SH-SY5Y (cell line): ENCODE data around the gene CNOT2.

Experiments
- GATA2 ChIP-seq: IDR thresholded peaks from 2 replicates; pipeline ENCODE4 v1.6.1; 2011; ENCODE audit warnings: mild to moderate bottlenecking, low read depth, low read length
- GATA3 ChIP-seq: IDR thresholded peaks from 2 replicates; pipeline ENCODE4 v1.6.1; 2011; ENCODE audit warnings: low read depth, mild to moderate bottlenecking, low read length, moderate library complexity

Gene CNOT2

GRCh38 chr12:70317781-70318180, 74.5 kb downstream of the CNOT2 start:
- no peak for TF ChIP-seq GATA3
- no peak for TF ChIP-seq GATA2

GRCh38 chr12:70319605-70320004, 76.4 kb downstream of the CNOT2 start:
- TF ChIP-seq GATA2 (no peak), GATA3 (no peak)

- TF ChIP-seq GATA2: no peak
- no peak for TF ChIP-seq GATA3
Observed at GRCh38 chr12:70321191-70321590, 78.0 kb downstream of the CNOT2 start.

GRCh38 chr12:70327541-70327940, 84.3 kb downstream of the CNOT2 start:
- no peak for TF ChIP-seq GATA2
- TF ChIP-seq GATA3: no peak

GRCh38 chr12:70329728-70330127, 86.5 kb downstream of the CNOT2 start:
- TF ChIP-seq GATA2: no peak
- TF ChIP-seq GATA3: no peak

- TF ChIP-seq GATA2 (no peak), GATA3 (no peak)
Observed at GRCh38 chr12:70330158-70330557, 86.9 kb downstream of the CNOT2 start.

- TF ChIP-seq GATA3 (no peak), GATA2 (no peak)
Observed at GRCh38 chr12:70332236-70332635, 89.0 kb downstream of the CNOT2 start.

- TF ChIP-seq GATA3 (no peak), GATA2 (no peak)
Observed at GRCh38 chr12:70334742-70335141, 91.5 kb downstream of the CNOT2 start.

GRCh38 chr12:70338531-70338930, 95.3 kb downstream of the CNOT2 start:
- TF ChIP-seq GATA2 (no peak), GATA3 (no peak)

- TF ChIP-seq GATA3 (no peak), GATA2 (no peak)
Observed at GRCh38 chr12:70351076-70351475, 107.8 kb downstream of the CNOT2 start.

- TF ChIP-seq GATA3 (no peak), GATA2 (no peak)
Observed at GRCh38 chr12:70353780-70354660, 110.8 kb downstream of the CNOT2 start.

GRCh38 chr12:70354787-70355186, 111.6 kb downstream of the CNOT2 start:
- TF ChIP-seq GATA3 (no peak), GATA2 (no peak)

GRCh38 chr12:70355972-70356371, 112.7 kb downstream of the CNOT2 start:
- TF ChIP-seq GATA2: no peak

- TF ChIP-seq GATA2 (no peak), GATA3 (no peak)
Observed at GRCh38 chr12:70359458-70360197, 116.4 kb downstream of the CNOT2 start.

- TF ChIP-seq GATA2: no peak
- TF ChIP-seq GATA3: no peak
Observed at GRCh38 chr12:70360218-70360617, 117.0 kb downstream of the CNOT2 start.
